ENCODE measurements around the gene FBLN5.
A peak's percentile ranks its signal among the peaks of the same experiment; 100 is the strongest.

DNA sequence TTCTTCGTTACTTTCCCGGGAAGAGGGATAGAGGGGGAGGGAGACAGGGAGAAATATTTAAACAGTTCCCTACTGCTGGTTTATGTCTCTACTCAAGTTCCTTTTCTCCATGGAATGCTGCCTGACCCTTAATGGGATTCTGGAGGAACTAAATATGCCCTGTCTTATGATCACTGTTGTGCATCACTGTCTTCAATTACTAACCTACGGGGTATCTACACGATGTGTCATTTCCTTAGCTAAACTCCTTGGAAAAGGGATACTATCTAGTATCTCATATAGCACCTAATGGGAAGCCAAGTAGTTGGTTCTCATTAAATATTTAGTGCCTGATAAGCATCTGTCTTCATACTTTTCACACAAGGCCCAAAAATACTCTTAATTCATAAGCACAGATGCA lies 37.5 kb upstream of the FBLN5 start:
- TF ChIP-seq, protein P1, sequence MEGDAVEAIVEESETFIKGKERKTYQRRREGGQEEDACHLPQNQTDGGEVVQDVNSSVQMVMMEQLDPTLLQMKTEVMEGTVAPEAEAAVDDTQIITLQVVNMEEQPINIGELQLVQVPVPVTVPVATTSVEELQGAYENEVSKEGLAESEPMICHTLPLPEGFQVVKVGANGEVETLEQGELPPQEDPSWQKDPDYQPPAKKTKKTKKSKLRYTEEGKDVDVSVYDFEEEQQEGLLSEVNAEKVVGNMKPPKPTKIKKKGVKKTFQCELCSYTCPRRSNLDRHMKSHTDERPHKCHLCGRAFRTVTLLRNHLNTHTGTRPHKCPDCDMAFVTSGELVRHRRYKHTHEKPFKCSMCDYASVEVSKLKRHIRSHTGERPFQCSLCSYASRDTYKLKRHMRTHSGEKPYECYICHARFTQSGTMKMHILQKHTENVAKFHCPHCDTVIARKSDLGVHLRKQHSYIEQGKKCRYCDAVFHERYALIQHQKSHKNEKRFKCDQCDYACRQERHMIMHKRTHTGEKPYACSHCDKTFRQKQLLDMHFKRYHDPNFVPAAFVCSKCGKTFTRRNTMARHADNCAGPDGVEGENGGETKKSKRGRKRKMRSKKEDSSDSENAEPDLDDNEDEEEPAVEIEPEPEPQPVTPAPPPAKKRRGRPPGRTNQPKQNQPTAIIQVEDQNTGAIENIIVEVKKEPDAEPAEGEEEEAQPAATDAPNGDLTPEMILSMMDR (IDR thresholded peaks at IDR 0.05): no peak
- TF ChIP-seq POLR2A (IDR thresholded peaks at IDR 0.05) (no peak), POLR2AphosphoS5 (IDR thresholded peaks at IDR 0.05) (peak in 3 of 4 donors; percentile 30 to 61 (median 51)), EP300 (IDR thresholded peaks at IDR 0.05) (no peak)

All from sigmoid colon (tissue), 4 donors.